Measurements from ENCODE around the gene SOX6.

DNA sequence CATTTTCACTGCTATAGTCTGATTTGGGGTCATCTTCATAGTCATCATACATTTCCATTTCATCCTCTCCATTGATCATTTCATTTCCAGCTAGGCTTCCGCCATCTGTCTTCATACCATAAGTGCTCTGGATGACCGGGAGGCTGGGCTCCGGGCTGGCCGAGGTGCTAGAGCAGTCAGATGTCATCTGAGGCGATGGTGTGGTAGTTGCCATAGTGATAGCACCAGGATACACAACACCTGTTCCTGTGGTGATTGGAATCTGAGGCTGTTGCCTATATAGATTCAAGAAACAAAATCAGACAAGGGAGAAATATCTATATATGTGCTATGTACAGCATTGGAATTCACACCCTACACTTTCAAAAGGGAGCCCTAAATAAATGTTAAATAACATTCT lies 383.5 kb downstream of the SOX6 start:
- TF ChIP-seq CTCF (IDR thresholded peaks at IDR 0.05) (no peak), POLR2A (IDR thresholded peaks at IDR 0.05; ENCODE audit: low read depth) (no peak), EP300 (IDR thresholded peaks at IDR 0.05) (no peak), POLR2AphosphoS5 (IDR thresholded peaks at IDR 0.05) (no peak)

All from esophagus muscularis mucosa (tissue), 4 donors.